Activated CD8-positive, alpha-beta memory T cell treated with anti-CD3 and anti-CD28 coated beads for 24 hours (primary cell): Measurements from ENCODE around the gene LRFN3.
"Not testable (repeated sequence)": the region's sequence is repeated elsewhere in the genome, so short reads cannot be mapped to it uniquely, and the experiment has no call there.

ENCODE experiments used
- DNase-seq: peaks from one replicate; pipeline ENCODE4 v3.0.0-alpha.2; 2020

Gene LRFN3

DNA sequence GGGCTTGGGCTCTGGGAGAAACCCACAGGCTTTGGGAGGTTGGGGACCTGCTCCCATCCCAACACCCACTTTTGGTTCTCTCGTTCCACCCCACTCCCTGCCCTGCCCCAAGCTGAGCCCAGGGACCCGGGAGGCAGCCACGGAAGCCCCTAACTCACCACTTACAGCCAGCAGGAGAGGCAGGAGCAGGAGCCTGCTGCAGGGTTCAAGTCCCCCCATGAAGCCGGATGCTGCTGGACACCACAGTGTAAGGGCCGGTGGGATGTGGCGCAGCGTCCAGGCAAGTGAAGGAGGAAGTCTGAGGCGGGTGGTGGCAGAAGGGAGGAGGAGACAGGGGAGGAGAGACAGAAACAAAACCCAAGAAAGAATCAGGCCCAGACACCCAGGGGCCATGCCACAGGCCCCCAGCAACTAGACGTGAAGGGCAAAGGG is 28.1 kb upstream of the LRFN3 start, which contains the start of gene TYROBP:
TSS of gene TYROBP (minus strand) at position 286 of the 432 bp plus-strand sequence. CDS start at position 219, 67 bp downstream.
- no peak for DNase-seq

DNA sequence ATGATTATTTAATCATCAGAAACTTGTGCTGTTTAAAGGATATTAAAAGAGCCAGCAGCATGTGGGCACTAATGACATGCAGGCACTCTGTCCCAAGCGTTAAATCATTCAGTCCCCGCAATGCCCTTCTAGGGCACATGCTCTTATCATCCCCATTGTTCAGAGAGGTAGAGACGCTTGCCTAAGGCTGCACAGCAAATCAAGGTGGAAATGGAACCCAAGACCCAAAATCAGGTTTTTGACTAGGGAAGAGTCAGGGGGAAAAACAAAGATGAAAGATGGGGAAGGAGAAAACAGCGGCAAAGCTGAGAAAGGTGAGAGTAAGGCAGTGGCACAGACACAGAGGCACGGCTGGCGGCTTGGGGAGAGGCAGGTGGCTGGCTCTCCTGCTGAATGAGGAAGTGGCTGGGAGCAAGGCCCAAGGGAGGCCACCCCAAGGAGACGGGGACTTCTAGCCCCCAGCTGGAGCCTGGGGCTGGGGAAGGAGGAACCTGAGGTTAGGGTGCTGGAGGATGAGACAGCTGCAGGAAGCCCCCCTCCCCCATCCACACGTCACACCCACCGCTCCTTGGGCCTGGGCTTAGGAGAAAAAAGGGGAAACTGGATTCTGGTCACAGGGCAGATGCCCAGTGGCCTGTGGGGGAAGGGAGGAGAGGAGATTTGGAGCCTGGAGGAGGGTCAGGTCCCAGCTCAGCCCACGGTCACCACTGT is 27.0 kb upstream of the LRFN3 start:
- DNase-seq, result no peak

DNA sequence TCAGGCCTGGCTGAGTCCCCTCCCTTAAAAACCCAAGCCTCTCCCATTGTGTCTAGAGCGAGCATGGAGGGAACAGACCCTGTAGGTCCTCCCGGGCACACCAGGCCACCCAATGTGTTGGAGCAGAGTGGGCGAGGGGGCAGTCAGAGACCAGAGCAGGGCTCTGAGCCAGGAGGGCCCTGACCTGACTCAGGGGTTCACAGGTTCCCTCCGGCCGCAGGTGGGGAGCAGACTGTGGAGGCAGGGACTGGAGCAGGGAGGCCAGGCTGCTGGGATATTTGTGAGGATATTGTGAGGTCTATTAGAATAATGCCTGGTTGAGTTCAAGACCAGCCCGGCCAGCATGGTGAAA is 26.5 kb upstream of the LRFN3 start:
- no peak for DNase-seq

DNA sequence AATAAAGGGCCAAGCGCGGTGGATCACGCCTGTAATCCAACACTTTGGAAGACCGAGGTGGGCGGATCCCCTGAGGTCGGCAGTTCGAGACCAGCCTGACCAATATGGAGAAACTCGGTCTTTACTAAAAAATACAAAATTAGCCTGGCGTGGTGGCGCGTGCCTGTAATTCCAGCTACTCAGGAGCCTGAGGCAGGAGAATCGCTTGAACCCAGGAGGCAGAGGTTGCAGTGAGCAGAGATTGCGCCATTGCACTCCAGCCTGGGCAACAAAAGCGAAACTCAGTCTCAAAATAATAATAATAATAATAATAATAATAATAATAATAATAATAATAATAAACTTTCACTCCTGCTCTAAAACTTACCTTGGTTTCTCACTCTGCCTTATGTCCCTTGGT is 25.8 kb upstream of the LRFN3 start:
- DNase-seq, result not testable (repeated sequence)

DNA sequence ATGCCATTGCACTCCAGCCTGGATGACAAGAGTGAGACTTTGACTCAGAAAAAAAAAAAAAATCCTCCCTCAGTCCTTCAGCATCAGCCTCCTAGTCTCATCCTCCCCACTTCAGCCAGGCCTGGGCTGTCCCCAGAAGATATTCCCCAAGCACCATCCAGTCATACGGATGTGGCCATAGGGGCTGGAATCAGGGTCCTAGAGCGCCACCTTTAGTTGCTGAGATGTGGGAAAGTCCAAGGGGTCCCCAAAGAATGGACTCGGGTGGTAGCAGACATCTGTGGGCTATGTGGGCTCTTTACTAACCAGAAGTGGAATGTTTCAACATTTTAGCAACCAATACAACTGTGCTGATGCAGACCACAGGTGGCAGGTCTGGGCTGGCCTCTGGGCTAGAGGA is 25.0 kb upstream of the LRFN3 start:
- DNase-seq, result no peak

DNA sequence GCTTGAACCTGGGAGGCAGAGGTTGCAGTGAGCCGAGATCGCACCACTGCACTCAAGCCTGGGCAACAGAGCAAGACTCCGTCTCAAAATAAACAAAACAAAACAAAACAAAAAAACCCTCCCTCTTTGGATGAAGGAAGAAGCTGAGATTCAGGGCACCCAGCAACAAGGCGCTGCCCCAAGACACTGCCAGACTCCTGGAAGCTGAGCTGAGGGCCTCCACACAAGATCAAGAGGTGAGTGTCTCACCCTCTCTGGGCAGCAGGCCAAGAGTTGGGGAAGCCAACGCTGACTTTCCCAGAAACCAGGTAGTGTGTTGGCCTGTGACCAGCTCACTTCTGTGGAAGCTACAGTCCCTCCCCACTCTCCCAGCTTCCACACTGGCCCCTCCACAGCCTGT is 24.4 kb upstream of the LRFN3 start:
- no peak for DNase-seq

DNA sequence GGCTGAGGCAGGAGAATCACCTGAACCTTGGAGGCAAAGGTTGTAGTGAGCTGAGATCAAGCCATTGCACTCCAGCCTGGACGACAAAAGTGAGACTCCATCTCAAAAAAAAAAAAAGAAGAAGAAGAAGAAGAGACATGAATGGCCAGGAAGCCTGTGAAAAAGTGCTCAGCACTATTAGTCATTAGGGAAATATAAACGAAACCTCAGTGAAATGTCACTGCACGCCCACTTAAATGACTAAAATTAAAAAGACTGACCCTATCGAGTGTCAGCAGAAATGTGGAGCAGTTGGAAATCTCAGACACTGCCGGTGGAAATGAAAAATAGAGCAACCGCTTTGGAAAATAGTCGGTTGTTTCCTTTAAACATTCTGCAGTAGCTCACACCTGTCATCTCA is 22.6 kb upstream of the LRFN3 start:
- DNase-seq, result no peak

DNA sequence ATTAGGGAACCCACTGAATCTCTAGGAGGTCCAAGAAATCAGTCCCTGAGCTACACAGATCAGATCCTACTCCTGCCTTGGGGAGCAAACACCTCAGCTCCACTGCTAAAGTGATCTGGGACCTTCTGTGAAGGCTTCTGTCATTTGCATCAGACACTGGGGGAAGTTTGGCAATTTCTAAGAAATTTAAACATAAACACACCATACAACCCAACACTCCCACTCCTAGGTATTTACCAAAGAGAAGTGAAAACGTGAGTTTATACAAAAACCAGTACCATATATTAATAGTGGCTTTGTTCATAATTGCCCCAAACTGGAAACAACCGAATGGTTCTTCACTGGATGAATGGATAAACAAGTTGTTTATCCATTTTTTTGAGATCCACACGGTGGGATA is 20.7 kb upstream of the LRFN3 start:
- DNase-seq, result no peak

DNA sequence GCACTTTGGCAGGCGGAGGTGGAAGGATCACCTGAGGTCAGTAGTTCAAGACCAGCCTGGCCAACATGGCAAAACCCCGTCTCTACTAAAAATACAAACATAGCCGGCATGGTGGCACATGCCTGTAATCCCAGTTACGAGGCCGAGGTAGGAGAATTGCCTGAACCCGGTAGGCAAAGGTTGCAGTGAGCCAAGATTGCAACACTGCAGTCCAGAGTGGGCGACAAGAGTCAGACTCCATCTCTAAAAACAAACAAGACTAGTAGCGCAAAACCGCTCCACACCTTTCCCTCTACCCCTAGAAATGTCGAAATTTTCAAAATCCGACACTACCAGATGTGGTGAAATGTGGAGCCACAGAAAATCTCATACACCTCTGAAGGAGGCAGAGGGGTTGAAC is 16.9 kb upstream of the LRFN3 start:
- DNase-seq, result no peak

DNA sequence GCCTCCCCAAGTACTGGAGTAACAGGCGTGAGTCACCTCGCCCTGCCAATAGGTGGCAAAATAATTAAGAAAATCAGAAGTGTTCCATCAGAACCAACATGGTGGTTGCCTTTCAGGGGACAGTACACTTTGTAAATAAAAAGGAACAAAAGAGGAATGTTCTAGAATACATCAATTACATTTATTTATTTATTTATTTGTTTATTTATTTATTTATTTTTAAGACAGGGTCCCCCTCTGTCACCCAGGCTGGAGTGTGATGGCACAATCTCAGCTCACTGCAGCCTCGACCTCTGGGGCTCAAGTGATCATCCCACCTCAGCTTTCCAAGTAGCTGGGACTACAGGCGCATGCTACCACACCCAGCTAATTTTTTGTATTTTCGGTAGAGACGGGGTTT is 15.2 kb upstream of the LRFN3 start:
- DNase-seq, result no peak

DNA sequence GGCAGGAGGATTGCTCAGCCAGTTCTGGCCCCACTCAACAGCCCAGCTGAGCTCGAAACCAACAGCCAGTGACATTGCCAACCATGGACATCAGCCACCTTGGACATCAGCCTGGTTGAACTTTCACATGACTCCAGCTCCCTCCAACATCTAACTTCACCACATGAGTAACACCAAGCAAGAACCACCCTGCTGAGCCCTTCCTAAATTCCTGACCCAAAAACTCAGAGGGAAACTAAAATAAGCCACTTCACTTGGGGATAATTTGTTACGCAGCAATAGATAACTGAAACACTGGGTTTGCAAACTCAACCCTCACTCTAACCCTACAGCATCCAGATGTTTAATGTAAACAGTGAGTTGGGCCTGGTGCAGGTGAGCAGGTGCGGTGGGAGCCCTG is 10.7 kb upstream of the LRFN3 start:
- DNase-seq, result no peak

DNA sequence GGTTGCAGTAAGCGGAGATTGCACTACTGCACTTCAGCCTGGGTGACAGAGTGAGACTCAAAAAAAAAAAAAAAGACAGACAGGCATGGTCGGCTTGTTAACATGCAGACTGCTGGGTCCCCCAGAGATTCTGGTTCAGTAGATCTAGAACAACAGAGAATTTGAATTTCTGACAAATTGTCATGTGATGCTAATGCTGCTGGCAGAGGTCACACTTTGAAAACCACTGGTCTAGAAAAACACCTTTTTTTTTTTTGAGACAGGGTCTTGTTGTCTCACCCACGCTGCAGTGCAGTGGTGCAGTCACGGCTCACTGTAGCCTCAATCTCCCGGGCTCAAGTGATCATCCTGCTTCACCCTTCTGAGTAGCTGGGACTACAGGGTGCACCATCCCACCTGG is 7.7 kb upstream of the LRFN3 start:
- no peak for DNase-seq

DNA sequence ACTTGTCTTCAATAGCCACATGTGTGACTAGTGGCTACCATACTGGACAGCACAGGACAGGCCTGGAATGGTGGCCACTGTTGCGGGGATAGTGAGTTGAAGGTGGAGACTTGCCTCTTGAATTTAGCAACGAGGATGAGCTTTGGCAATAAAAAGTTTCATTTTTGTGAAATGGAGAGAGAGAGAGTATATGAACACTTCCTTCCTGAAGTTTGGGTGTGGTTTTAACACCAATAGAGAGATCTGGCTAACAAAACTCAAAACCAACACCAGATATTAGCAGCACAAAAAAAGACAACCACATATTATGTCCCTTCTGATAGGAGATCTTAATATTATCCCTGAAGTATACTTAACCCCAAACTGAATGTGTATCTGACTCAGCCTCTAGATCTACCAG is 6.3 kb upstream of the LRFN3 start:
- no peak for DNase-seq

DNA sequence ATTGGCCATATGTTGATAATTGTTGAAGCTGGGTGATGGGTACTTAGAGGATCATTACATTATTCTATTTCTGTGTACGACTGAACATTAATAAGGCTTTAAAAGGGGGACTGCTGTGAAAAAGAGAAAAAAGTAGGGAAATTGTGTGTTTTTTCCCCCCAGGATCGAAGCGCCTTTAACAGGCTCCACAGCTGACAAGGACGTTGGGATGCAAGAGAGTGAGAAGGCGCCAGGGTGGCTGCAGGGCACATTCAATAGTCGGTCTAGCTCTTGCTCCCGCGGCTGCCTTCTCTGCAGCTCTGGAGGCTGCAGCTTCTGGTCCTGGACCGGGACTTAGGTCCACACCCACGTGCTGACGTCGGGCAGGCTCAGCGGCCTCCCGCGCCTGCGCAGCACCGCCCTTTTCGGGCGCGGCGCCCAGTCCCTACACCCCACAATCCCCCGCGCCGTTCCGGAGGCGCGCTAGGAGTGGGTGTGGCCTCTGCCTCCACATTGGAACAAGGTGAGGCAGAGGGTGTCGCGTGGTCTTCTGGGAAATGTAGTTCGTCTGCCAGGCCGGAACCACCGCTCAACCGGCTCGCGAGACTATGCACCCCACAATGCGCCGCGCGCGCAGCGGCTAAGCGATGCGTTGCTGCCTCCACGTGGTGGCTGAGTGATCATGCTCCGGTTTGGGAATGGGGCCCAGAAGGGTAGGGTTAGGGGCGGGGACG is 4.9 kb upstream of the LRFN3 start:
- DNase-seq, result peak; percentile 98

DNA sequence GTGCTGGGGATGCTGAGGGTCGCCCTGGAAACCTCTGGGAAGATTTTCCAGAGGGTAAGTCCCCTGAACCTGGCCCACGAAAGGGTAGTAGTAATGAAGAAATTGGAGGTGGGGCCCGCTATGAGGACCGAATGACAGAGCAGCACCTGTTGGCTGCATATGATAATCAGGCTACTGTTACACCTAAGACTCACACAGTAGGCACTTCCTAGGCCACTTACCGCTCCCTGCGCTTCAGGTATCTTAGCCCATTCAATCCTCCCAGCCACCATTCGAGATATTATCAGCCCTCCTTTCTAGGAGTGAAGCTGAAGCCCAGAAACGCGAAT is 4.3 kb upstream of the LRFN3 start:
- DNase-seq, result no peak

DNA sequence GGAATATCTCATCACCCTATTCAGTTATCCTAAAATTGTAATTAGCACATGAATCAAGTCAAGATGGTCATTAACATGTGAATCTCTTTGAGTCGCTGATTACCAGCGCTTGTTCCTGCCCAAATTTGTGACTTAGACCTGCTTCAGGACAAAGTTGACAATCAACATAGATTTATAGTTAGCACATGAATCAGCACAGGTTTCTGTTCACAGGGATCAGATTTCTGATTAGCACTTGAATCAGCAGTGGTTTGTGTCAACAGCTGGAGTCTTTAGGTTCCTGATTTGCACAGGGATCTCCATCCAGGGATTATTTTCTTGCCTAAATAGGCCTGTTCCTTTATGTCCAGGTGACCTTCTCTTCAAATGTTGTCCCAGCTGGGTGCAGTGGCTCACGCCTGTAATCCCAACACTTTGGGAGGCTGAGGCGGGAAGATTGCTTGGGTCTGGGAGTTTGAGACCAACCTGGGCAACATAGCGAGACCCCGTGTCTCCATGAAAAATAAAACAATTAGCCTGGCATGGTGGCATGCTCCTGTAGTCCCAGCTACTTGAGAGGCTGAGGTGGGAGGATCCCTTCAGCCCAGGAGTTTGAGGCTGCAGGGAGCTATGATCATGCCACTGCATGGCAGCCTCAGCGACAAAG is 3.8 kb upstream of the LRFN3 start:
- DNase-seq, result no peak

DNA sequence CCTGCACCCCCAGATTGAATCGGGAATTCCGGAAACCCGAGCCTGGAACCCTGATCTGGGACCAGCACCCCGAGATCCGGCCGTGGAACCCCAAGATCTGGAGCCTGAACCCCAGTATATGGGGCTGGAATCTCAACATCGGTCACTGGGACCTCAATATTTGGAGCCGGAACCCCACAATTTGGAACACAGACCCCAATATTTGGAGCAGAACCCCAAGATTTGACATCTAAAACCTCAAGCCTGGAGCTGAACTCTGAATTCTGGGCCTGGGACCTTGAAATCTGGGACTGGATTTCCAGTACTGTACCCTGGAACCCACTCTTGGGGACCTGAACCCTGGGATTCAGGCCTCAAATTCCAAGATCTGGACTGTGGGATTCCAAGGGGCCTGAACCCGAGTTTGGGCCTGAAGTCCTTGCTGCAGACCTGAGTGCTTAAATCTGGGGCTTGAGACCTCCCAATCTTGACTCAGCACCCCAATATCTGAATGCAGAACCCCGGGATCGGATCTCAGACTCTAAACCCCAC is 629 bp downstream of the LRFN3 start:
- DNase-seq, result no peak

DNA sequence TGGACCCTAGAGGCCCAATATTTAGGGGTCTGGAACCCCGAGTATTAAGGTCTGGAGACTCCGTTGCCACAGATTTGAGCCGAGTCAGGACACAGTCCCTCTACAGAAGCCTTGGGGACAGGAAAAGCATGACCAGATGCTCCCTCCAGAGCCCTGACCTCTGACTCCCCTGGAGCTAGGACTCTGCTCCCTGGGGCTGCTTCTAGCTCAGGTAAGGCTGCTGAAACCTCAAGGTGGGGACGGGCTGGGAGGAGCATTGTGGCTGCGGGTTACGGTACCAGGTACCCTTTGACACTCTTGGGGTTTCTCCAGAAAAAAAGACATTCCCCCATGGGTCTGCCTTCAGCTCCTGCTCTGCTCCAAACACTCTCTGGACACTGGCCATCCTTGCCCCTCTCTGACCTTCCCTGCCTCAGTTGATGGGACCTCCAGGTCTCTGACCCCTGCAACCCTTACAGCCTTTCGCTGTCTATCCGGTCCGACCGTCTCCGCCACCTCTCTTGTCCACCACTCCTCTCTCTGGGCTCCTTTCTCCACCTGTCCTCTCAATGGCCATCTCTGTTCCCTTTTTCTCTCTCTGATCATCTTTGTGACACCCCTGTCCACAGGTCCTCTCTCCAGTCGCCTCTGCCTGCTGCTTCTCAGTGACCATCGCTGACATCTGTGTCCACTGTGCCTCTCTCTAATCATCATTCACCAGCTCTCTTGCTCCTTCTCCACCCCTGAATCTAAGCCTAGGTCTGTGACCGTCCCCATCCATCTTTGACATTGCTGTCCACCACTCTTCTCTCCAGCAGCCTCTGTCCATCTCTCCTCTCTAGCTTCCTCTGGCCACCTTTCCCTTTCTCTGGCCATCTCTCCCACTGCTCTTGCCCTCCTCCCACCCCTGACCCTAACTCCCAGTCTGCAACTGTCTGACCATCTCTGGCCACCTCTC is 1.4 kb downstream of the LRFN3 start:
- DNase-seq, result no peak

DNA sequence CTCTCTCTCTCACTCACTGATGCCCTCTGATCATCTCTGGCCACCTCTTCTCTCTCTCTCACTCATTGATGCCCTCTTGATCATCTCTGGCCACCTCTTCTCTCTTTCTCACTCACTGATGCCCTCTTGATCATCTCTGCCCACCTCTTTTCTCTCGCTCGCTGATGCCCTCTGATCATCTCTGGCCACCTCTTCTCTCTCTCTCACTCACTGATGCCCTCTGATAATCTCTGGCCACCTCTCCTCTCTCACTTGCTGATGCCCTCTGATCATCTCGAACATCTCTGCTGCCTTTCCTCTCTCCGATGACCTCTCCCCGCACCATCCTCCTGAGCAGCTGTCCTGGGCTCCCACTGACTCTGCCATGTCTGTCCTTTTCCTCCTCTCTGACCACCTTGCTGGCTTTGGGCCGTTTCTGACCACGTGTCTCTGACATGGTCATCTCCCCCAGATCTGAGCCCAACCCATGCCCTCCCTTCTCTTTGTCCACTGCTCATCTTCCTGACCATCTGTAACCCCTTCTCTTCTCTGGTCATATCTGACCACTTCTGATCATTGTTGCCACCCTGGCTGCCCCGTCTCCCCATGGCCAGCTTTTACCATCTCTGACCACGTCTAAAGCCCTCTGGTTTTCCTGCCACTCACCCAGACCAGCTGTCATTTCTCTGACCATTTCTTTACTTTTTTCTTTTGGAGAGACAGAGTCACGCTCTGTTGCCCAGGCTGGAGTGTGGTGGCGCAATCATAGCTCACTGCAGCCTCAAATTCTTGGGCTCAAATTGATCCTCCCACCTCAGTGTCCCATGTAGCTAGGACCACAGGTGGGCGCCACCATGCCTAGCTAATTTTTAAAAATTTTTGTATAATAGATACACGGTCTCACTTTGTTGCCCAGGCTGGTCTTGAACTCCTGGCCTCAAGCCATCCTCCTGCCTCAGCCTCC is 2.4 kb downstream of the LRFN3 start:
- DNase-seq, result no peak

DNA sequence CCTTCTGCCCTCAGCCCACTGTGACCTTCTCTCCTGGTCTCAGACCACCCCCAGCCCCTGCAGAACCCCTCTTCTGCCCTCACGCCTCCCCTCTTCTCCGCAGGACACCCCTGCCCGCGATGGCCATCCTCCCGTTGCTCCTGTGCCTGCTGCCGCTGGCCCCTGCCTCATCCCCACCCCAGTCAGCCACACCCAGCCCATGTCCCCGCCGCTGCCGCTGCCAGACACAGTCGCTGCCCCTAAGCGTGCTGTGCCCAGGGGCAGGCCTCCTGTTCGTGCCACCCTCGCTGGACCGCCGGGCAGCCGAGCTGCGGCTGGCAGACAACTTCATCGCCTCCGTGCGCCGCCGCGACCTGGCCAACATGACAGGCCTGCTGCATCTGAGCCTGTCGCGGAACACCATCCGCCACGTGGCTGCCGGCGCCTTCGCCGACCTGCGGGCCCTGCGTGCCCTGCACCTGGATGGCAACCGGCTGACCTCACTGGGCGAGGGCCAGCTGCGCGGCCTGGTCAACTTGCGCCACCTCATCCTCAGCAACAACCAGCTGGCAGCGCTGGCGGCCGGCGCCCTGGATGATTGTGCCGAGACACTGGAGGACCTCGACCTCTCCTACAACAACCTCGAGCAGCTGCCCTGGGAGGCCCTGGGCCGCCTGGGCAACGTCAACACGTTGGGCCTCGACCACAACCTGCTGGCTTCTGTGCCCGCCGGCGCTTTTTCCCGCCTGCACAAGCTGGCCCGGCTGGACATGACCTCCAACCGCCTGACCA is 3.3 kb downstream of the LRFN3 start:
- DNase-seq, result no peak
